ENCODE results near the gene GTPBP3. TPM values are rescaled to one million over a fixed set of nuclear protein-coding genes. Genes with fewer than 3 reads are reported as not detected.
"Not testable (repeated sequence)": the region's sequence is repeated elsewhere in the genome, so short reads cannot be mapped to it uniquely, and the experiment has no call there.

GTPBP3 gene
- total RNA-seq, 1 experiment from 2014 or later = 42.5 TPM

DNA sequence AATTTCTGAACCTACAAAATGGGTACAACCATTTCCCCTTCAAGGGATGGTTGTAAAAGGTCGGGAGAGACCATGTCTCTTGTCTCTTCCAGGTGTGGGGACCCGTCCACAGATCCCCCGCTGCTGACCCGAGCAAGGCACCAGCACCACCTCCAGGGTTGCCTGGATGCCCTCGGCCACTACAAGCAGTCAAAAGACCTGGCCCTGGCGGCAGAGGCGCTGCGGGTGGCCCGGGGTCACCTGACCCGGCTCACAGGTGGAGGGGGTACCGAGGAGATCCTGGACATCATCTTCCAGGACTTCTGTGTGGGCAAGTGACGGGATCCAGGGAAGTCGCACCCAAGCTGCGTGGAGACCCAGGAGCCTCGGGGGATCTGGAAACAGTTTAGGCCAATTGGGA is 4.0 kb downstream of the GTPBP3 start:
- no peak for DNase-seq (ENCODE audit: low read depth)

DNA sequence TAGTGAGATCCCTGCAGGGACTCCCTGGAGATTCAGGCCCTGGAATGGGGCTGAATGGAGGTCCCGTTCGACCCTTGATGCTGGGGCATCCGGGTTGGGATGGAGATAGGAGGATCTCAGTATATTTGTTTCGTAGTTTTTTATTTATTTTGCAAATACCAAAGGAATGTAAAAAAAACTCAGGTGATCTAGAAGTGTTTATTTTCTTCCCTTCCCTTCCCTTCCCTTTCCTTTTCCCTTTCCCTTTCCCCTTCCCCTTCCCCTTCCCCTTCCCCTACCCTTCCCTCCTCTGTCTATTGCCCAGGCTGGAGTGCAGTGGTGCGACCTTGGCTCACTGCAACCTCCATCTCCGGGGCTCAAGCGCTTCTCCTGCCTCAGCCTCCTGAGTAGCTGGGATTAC is 4.5 kb downstream of the GTPBP3 start:
- no peak for DNase-seq (ENCODE audit: low read depth)

DNA sequence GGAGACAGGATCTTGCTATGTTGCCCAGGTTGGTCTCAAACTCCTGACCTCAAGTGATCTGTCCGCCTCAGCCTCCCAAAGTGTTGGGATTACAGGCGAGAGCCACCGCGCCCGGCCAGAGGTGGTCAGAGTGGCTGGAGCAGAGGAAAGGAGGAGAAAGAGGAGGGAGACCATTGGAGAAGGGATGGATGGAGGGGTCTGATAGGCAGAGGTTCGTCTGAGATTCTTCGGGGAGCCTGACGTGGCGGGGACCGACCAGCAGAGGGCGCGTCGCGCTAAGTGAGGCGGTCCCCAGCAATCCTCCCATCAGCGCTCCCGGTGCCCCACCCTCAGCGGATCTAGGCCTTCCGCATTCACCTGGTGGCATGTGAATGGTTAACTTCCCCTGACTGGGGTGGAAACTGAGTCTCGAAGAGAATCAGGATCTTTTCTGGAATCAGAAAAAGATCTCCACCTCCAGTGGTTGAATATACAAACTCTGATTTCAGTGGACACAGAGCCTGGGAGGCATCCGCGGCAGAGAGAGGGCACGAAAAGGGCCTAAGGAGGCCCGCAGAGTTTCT is 8.8 kb downstream of the GTPBP3 start:
- DNase-seq (ENCODE audit: low read depth) = peak; percentile 83

DNA sequence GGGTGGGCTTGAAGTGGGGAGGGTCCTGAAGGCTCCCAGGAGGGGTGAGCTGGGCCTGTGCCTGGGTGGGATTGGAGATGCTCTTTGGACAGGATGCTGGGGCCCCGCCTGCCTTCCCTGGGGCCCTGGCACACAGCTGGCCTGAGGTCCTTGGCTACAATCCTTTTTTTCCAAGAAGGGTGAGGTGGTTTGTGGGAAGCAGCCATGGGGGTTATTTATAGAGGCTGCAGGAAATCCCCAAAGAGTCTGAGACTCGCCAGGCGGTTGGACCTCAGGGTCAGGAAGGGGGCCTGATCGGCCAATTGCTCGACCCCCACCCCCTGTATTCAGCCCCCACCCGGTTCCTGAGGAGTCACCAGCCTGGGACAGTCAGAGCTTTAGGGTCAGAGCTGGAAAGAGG is 10.0 kb downstream of the GTPBP3 start:
- DNase-seq (ENCODE audit: low read depth) = peak; percentile 64

DNA sequence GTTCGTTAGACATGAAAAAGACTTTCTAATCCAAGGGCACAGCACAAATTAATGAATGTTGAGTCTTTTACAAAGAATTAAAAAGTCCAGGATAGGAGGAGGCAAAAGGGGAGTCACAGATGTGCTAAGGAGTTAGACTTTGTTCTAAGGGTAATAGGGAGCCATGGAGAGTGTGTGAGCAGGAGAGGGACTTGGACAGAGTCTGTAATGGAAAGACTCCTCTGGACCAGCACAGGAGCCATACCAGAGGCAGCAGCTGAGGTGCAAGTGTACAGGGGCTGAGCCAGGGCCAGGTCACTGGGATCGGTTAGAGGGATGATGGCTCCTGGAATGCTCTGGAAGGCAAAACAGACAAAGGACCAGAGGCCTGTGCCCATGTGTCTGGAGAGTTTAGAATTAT is 10.5 kb downstream of the GTPBP3 start:
- DNase-seq (ENCODE audit: low read depth) = no peak

DNA sequence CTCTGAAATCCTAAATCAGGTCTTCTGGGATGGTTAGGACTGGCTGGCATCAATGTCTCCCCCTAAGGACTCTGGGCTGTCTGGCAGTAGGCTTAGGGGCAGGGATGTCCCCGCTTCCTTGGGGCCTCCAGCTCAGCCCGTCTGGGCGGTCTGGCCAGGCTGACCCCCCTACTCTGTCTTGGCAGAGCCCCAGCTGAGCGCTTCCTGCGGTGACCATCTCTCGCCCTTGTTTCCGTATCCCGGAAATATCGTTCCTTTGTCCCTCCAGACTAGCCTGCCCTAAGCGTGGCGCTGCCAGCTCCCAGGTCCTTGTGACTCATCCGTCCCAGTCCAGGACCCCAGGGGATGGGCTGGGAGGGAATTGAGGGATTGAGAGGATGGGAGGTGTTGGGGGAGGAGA is 11.3 kb downstream of the GTPBP3 start:
- peak; percentile 90 for DNase-seq (ENCODE audit: low read depth)

DNA sequence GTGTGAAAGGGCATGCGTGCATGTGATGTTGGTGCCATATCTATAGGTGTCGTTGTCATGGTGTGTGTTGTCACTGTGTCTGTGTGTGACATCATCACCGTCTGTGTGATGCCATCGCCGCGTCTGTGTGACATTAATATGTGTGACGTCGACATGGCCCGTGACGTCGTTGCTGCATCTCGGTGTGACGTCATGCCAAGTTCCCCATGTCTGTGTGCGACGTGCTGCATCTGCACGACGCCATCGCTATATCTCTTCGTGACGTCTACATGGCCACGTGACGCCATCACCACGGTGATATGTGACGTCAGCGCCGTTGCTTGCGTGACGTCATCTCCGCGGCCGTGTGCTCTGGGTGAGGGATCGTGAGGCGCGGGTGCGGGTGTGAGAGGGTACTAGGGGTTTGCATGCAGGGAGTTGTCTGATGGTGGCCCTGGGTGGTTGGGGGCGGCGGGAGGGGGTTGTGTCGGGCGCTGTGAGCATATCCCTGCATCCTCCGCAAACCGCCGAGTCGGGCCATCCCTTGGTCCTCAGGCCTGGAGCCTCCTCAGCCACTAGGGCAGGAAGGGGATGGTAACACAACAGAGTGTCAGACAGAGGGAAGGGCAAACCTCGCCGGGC is 14.6 kb downstream of the GTPBP3 start:
- DNase-seq (ENCODE audit: low read depth) = no peak

DNA sequence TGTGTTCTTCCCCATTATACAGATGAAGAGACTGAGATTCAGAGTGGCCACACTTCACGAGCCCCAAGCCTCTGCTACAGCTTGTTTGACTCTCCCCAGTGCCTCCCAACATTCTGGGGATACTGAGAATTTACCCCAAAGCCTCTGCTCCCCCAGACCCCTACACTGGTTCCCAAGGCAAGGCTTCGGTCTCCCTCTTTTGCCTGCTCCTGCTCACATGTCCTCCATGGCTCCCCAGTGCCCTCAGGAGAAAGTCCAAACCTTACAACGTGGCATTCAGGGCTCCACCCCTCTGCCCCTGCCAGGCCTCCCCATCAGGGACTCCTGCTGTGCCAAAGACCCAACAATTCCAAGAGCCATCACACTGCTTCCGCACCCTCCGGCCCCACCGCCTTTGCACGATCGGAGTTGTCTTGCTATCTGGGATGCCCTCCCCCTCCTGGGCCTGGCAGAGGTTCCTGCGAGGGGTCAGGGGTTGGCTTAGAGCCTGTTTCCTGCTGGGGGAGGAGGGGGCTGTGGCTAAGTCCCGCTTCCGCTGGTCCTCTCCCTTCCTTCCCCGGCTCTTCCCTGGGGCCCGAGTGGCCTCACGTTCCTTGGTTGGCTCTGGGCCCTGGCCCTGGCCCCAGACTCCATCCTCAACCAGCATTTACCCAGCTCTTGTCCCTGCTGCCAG is 15.4 kb downstream of the GTPBP3 start:
- DNase-seq (ENCODE audit: low read depth) = no peak

DNA sequence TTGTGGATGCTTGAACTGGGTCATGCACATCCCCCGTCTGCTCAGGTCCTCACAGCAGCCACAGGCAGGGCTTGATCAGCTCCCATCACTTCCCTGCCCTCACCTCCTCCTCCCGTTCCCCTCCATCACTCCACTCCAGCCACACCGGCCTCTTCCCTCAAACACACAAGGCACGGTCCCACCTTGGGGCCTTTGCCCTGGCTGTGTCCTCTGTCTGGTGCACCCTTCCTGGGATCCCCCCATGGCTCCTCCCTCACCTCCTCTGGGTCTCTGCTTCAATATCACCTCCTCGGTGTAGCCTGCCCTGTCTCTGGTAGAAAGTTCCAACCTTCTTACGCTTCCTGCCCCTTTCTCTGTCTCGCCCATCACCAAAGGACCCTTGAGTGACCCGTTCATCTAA is 16.0 kb downstream of the GTPBP3 start:
- DNase-seq (ENCODE audit: low read depth) = no peak

DNA sequence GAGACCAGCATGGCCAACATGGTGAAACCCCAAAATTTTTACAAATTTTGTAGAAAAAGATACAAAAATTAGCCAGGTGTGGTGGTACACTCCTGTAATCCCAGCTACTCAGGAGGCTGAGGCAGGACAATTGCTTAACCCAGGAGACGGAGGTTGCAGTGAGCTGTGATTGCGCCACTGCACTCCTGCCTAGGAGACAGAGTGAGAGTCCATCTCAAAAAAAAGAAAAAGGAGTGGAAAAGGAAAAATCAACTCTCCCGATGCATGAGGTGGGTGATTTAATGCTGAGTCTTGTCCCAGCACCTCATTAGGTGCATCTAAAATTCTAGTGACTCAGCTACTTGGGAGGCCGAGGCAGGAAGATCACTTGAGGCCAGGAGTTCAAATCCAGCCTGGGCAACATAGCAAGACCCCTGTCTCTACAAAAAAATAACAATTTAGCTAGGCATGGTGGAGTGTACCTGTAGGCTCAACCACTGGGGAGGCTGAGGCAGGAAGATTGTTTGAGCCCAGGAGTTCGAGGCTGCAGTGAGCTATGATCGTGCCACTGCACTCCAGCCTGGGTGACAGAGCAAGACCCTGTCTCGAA is 19.8 kb downstream of the GTPBP3 start:
- no peak for DNase-seq (ENCODE audit: low read depth)

DNA sequence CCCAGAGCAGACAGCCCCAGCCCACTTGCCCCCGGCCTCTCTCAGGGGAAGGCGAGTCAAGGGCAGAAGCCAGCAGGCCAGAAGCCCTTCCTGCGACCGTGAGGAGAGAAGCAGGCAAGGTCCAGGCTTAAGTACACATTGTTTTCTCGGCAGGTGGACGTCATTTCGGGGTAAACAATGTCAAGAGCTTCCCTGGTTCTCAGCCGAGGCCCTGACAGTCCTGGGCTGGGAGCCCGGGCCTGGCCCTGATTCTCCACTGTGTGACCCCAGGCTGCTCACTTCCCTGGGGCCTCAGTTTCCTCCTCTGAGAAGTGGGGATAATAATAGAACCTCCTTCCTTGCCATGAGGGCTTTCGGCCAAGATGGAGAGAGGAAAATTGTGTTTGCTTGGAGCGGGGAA is 20.4 kb downstream of the GTPBP3 start:
- DNase-seq (ENCODE audit: low read depth) = no peak

DNA sequence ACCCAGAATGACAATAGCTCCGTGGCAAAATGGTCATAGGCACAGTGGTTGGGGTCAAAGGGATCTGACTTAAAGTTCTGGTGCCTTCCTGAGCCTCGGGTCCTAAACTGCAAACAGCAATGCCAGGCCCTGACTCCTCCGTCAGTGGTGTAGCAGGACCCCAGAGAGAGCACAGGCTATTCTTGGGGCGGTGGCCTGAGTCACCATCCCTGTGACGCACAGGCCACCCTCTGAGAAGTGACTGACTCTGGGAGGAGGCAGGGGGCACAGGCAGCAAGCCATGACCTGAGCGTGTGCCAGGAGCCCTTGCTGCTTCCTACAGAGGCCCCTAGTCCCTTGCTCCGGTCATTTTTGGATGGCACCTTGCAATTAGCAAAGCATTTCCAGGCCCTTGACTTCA is 21.0 kb downstream of the GTPBP3 start:
- DNase-seq (ENCODE audit: low read depth) = peak; percentile 85

DNA sequence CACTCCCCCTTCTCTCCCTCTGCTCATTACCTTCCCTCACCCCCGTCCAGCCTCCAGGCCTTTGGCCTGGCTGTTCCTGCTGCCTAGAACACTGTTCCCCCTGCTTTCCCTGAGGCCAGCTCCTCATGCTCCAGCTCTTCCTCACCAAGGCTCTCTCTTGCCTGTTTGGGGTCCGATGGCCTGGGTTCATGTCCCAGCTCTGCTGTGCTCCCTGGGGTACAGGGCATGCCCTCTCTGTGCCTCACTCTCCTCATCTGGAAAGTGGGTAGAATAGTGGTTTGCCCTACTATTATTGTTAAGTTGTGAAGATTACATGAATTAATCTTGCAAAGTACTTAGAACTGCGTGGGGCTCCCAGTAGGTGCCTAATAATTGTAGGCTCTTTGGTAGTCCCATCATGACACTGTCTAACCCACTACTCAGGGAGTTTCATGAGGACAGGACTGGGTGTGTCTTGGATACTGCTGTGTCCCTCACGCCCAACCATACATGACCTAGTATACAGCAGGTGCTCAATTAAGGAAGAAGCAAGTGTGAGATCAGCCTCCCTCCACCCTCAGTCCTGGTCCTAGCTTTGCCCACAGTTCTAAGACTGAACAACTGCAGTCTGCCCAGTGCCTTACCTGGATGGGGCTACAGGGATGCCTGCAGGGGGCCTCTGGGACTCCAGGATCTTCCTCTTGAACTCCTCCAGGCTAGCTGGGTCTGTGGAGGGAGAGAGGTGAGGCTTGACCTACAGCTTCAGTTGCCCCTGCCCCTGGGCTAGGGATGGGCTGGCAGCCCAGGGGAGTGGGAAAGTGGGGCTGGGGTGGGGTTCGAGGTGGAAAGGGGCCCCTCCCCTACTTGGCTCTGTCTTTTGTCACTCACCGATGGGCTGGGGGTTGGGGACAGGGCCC is 22.8 kb downstream of the GTPBP3 start:
- DNase-seq (ENCODE audit: low read depth) = no peak

DNA sequence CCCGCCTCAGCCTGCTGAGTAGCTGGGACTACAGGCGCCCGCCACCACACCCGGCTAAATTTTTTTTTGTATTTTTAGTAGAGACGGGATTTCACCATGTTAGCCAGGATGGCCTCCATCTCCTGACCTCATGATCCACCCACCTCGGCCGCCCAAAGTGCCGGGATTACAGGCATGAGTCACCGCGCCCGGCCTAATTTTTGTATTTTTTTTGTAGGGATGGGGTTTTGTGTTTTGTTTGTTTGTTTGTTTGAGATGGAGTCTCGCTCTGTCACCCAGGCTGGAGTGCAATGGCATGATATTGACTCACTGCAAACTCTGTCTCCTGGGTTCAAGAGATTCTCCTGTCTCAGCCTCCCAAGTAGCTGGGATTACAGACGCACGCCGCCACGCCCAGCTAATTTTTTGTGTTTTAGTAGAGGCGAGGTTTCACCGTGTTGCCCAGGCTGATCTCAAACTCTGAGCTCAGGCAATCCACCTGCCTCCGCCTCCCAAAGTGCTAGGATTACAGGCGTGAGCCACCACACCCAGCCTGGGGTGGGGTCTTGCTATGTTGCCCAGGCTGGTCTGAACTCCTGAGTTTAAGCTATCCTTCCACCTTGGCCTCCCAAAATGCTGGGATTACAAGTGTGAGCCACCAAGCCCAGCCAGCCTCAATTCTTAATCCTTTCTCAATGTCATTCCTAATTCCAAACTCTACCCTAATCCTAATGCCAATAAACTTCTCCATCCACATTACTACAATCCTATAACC is 26.7 kb downstream of the GTPBP3 start:
- not testable (repeated sequence) for DNase-seq (ENCODE audit: low read depth)

DNA sequence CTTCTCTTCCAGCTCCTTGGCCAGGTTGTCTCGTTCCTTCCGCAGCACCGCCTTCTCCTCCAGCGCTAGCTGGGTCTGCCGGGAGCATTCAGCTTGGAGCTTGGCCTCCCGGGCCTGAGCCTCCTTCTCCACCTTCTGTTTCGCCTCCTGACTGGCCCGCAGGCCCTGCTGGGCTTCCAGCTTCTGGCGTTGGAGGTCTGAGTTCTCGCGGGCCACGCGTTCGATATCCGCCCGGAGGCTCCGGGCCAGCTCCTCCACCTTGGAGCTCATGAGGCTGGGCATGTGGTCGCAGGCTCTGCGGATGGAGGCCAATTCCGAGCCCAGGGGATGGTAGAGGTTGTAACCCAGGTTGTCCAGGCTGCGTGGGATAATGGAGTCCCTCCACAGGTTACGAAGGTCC is 28.0 kb downstream of the GTPBP3 start:
- no peak for DNase-seq (ENCODE audit: low read depth)

DNA sequence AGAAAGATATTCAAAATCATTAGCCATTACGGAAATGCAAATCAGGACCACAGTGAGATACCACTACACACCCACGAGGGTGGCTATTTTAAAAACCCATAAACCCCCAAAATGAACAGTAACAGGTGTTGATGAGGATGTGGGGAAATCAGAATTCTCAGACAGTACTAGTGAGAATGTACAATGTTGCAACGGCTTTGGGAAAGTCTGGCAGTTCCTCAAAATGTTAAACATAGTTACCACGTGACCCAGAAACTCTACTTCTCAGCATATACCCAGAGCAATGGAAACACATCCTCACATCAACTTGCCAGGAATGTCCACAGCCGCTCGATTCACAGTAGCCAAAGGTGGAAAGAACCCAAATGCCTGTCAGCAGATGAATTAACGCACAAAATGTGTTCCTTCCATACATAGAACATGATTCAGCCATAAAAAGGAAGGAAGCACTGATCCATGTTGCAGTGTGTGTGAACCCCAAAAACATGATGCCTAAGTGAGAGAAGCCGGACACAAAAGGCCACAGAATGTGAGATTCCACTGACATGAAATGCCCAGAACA is 32.8 kb downstream of the GTPBP3 start:
- DNase-seq (ENCODE audit: low read depth) = no peak

DNA sequence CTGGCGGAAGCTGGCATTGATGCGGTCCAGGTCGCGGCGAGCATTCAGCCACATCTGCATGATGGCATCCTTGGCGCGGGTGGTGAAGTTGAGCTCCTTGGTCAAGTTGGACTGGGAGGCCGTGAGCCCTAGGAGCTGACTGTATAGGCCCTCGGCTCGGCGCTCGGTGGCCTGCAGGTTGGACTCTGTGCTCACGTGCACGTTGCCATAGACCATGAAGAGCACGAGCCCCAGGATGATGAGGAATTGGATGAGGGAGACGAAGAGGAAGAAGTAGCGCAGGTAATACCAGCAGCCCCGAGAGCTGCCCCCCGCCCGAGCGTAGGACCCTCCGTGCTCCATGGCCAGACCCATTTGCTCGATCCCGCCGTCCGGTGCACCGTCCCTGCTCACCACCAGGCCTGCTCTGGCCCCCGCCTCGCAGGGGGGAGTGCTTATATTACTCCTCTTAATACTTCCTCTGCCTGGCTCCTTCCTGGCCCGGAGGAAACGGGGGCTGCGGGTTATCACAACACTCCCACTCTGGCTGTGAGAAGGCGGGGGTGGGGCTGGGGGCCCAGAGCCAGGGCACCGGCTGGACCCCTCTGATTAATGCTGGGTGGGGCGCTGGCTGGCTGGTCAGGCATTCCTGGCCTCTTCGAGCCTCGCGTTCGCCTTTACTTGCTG is 39.7 kb downstream of the GTPBP3 start, which contains the start of gene PLVAP:
Gene PLVAP, minus strand, starts transcription at position 408 of the 666 bp plus-strand sequence. Its CDS starts 54 bp downstream, at position 354.
- DNase-seq (ENCODE audit: low read depth) = no peak

DNA sequence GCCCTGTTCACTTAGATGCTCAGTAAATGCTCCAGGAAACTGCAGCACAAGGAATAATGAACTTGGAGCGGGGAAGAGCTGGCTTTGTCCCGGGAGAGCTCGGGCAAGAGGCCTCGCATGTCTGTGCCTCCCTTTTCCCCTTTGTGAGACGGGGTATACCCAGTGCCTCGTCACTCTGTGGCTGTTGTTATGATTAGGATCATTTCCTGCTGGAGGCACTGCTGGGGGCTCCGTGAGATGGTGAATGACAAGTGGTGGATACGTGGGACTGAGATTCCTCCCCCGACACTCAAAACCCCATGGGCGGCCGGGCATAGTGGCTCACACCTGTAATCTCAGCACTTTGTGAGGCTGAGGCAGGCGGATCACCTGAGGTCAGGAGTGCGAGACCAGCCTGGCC is 40.9 kb downstream of the GTPBP3 start:
- no peak for DNase-seq (ENCODE audit: low read depth)

DNA sequence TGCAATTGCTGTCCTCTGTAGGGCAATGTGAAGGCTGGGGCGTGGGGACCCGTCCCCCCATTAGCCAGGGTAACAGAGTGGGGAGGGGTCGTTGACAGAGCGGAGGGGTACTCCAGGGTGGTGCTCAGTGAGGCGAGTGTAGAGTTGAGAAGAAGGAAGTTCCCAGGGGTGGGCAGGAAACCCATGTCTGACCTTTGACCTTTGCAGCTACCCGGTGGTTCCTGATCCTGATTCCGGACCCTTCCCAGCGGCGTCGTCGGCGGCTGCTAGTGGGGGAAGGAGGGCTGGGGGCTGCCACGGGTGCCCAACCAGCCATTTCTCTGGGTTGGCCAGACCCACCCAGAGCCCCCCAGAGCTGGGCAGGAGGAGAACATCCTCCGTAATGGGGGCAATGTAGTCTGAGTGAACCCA is 41.9 kb downstream of the GTPBP3 start:
- DNase-seq (ENCODE audit: low read depth) = no peak

DNA sequence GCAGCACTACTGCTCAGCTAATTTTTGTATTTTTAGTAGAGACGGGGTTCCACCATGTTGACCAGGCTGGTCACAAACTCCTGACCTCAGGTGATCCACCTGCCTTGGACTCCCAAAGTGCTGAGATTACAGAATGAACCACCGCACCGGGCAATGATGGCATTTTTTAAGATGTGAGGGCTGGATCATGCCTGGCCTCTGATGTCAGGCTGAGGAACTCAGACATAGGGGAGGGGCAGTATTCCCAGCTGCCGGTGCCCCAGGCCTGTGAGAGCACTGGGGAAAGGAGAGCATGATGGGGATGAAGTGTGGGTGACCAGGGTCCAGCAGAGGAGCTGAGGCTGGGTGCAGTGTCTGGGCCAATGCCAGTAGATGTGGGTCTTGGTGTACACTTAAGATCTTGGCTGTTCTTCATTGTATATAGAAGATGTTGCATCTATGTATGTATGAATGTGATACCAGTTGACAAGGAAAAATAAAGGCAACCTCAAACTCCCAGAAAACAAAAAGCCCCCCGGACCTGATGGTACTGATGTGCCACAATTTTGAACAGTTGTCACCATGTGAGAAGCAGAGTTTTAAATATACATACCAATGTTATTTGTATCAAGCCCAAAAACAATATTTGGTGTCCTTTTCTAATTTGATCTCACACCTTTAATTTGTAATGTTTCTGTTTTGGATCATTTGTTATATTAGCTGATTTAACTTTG is 43.2 kb downstream of the GTPBP3 start:
- DNase-seq (ENCODE audit: low read depth) = no peak

Measured in Daoy (cell line).